GM12892 (cell line): ENCODE data around the gene MACROD1.

Source experiments
- DNase-seq: peaks from one replicate; pipeline ENCODE4 v3.0.0; 2011; ENCODE audit not compliant: insufficient read length
- FAIRE-seq: peaks from 2 replicates; lab custom pipeline; 2011; peaks lifted over from hg19 to GRCh38; lab: Jason Lieb, UNC
- POLR2A ChIP-seq: IDR thresholded peaks from 2 replicates; pipeline ENCODE4 v1.6.1; 2011; ENCODE audit warnings: low read depth, low read length, control low read depth
- POLR2AphosphoS5 ChIP-seq: IDR thresholded peaks from 2 replicates; pipeline ENCODE4 v1.6.1; 2011; ENCODE audit warnings: low read depth, low read length, control low read depth
- TAF1 ChIP-seq: IDR thresholded peaks from 2 replicates; pipeline ENCODE4 v1.6.1; 2011; ENCODE audit warnings: low read depth, mild to moderate bottlenecking, control low read depth, low read length, borderline replicate concordance

MACROD1 gene

GRCh38 chr11:64112771-64113461, 53.0 kb downstream of the MACROD1 start:
- TF ChIP-seq TAF1 (no peak), POLR2AphosphoS5 (no peak), POLR2A (no peak)
- no peak for FAIRE-seq
- DNase-seq, result no peak

GRCh38 chr11:64110465-64111375, 55.2 kb downstream of the MACROD1 start:
- DNase-seq, result no peak
- TF ChIP-seq TAF1 (no peak), POLR2AphosphoS5 (no peak), POLR2A (no peak)
- no peak for FAIRE-seq

- DNase-seq (no peak), FAIRE-seq (no peak)
- TF ChIP-seq POLR2AphosphoS5 (no peak), TAF1 (no peak), POLR2A (no peak)
These were observed 56.6 kb downstream of the MACROD1 start for GRCh38 chr11:64109332-64109731.

- FAIRE-seq, result no peak
- no peak for DNase-seq
- no peak for TF ChIP-seq TAF1
- TF ChIP-seq POLR2AphosphoS5, result no peak
- TF ChIP-seq POLR2A, result no peak
These were observed 58.6 kb downstream of the MACROD1 start for GRCh38 chr11:64107303-64107702.

GRCh38 chr11:64104632-64105031, 61.3 kb downstream of the MACROD1 start:
- FAIRE-seq (no peak), DNase-seq (no peak)
- no peak for TF ChIP-seq POLR2A
- TF ChIP-seq TAF1, result no peak
- no peak for TF ChIP-seq POLR2AphosphoS5

GRCh38 chr11:64103277-64103985, 62.5 kb downstream of the MACROD1 start:
- TF ChIP-seq TAF1 (no peak), POLR2A (no peak), POLR2AphosphoS5 (no peak)
- DNase-seq, result no peak
- FAIRE-seq, result no peak

GRCh38 chr11:64102005-64102738, 63.7 kb downstream of the MACROD1 start:
- no peak for DNase-seq
- TF ChIP-seq POLR2A (no peak), TAF1 (no peak), POLR2AphosphoS5 (no peak)
- FAIRE-seq, result no peak

GRCh38 chr11:64101461-64101860, 64.5 kb downstream of the MACROD1 start:
- FAIRE-seq (no peak), DNase-seq (no peak)
- TF ChIP-seq TAF1 (no peak), POLR2A (no peak), POLR2AphosphoS5 (no peak)

GRCh38 chr11:64100782-64101353, 65.0 kb downstream of the MACROD1 start:
- DNase-seq, result no peak
- no peak for FAIRE-seq
- TF ChIP-seq POLR2AphosphoS5, result no peak
- no peak for TF ChIP-seq TAF1
- no peak for TF ChIP-seq POLR2A

- no peak for TF ChIP-seq TAF1
- TF ChIP-seq POLR2A, result no peak
- no peak for TF ChIP-seq POLR2AphosphoS5
- peak; percentile 64 for DNase-seq
- peak; percentile 78 for FAIRE-seq
These were observed 65.6 kb downstream of the MACROD1 start for GRCh38 chr11:64100360-64100759.
